Activated CD4-positive, alpha-beta T cell treated with anti-CD3 and anti-CD28 coated beads, Interleukin-2, amount 50 U/mL, for 24 hours (primary cell): ENCODE data around the gene KRTAP13-3.

ENCODE experiments used
- DNase-seq, 2 donors: peaks; one replicate each; pipeline ENCODE4 v3.0.0-alpha.2; 2020; ENCODE audit warnings: low read depth in 1 of 2, low spot score in 1 of 2

Gene KRTAP13-3, protein sequence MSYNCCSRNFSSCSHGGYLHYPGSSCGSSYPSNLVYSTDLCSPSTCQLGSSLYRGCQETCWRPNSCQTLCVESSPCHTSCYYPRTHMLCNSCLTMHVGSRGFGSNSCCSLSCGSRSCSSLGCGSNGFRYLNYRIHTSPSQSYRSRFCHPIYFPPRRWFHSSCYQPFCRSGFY

GRCh38 chr21:30425826-30426225, at the start of gene KRTAP13-3:
Gene KRTAP13-3 (minus strand): TSS chr21:30425926. CDS start chr21:30425912, 14 bp downstream.
- DNase-seq: no peak

- DNase-seq: no peak
Measured at GRCh38 chr21:30468900-30469714, 43.4 kb upstream of the KRTAP13-3 start.

DNA sequence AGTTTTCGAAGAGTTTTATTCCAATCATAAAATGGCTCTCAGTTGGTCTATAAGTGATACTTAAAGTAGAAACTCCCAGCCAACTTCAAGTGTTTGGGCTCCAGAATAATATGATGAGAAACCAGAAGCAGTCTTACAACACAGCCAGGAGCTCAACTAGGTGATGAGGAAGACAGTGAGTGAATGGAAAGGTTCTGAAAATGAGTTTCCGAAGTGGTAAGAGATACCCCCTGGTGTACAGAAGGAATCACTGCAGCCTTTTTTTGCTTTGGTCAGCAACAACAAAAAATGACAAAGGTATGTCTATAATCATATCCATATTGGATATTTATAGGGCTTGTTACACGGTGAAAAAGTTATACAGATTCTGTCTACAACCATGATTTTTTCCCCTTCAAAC, 38.0 kb upstream of the KRTAP13-3 start:
- no peak for DNase-seq

- DNase-seq: no peak
Measured at GRCh38 chr21:30448514-30448913, 22.8 kb upstream of the KRTAP13-3 start.

DNA sequence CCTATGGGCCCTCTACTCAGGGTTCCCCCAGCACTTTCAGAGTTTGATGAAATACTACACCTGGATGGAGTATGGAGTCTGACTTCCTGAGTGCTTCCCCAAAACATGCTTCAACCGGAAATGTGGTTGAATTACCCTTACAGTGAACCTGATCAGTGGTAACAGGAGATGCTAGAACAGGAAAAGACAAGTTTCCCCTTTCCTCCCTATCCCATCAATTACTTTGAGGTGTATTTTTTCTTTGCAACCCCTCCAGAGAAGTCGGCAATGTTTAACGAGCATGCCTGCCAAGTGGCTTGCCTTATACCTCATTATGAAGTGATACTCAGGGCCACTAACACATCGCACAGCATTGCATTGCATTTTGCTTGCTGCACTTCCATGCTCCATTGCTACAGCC, 21.3 kb upstream of the KRTAP13-3 start:
- no peak for DNase-seq

DNA sequence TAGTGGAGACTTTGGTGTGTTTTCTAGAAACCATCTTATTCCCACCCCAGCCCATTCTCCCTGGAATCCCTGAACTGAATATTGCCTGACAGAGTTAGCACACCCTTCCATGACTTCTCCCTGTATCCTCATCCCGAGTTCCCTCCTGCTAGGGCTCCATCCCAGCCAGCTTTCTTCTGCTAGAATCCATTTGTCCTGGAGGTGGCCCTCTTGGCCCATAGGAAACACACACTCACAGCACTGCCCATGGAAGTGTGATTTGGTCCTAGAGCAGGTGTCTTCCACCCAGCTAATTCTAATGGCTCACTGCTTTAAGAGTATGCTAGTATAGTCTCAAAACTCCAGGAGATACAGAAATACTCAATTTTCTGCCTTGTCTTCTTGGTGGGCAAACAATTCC, 18.5 kb upstream of the KRTAP13-3 start:
- DNase-seq: no peak

DNA sequence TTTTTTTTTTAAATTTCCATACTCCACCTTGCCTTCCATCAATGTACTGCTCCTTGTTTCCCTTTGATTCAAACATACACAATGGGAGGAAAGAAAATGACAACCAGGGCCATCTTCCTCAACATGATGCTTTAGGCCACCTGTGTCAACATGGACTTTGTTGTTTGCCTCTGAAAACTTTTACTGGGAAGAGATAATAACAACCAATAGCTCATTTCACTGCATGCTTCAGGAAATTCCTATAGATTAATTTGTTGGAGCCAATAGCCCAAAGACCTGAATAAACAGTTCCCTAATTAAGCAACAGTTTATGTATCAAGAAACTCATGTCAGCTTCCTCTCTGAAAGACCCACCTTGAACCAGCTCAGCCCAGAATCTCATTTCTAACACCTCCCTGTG, 17.5 kb upstream of the KRTAP13-3 start:
- no peak for DNase-seq

GRCh38 chr21:30439975-30440374, 14.2 kb upstream of the KRTAP13-3 start, which contains the start of gene KRTAP15-1:
Gene KRTAP15-1 (plus strand): TSS chr21:30440275. CDS start chr21:30440328, 53 bp downstream.
- no peak for DNase-seq

DNA sequence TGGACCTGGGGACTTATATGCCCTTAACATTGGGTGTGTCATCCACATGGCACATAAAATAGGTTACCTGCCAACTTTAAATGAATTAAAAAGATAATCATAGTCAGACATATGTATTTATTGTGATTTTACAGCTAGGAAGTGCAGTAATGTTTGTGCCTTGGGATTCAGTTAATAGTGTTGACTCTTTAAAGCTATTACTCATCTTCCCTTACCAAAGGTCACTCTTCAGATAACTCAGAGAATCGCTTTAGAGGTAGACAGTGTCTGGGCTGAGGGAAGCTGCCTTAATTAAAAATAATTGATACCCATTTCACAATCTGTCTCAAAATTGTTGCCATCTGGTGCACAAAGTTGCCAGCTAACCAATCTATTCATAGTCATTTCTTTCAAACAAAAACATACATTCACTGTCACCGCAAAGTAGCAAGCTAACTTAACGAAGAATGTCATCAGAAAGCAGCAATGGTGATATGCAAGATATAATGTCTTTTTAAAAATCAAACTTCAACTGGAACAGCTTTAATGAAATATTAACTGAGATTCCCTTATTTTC, 11.4 kb upstream of the KRTAP13-3 start:
- DNase-seq: no peak

DNA sequence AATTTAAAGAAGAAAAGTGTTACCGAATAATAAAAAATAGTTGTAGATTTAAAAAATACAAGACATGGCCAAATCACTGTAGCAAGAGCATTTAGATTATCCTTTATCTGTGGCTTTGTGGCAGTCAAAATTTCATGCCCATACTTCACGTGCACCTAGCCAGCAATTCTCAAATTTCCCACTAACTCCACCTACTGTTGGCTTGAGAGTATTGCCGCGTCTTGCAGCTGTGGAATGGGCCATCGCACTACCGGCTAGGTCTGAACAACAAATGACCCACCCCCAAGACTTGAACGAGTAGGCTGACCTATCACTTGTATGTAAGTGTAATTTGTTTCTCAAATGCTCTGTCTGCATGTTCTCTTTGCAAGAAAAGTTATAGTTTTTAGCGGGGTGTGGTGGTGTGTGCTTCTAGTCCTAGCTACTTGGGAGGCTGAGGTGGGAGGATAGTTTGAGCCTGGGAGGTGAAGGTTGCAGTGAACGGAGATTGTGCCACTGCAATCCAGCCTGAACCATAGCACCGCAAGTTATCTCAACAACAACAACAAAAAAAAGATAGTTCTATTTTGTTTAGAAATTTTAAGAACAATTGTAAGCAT, 8.4 kb upstream of the KRTAP13-3 start:
- no peak for DNase-seq

DNA sequence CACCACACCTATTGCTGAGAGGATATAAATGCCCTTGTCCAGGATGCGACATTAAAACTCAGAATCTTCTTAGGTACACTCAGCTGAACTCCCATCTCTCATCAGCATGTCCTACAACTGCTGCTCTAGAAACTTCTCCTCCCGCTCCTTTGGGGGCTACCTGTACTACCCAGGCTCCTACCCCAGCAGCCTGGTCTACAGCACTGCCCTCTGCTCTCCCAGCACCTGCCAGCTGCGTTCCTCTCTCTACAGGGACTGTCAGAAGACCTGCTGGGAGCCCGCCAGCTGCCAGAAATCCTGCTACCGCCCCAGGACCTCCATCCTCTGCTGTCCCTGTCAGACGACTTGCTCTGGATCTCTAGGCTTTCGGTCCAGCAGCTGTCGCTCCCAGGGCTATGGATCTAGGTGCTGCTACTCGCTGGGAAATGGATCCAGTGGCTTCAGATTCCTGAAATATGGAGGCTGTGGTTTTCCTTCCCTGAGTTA, 4.5 kb upstream of the KRTAP13-3 start, which contains the start of gene KRTAP13-4:
TSS of gene KRTAP13-4 (plus strand) at position 51 of the 486 bp plus-strand sequence. CDS start at position 107, 56 bp downstream.
- no peak for DNase-seq

DNA sequence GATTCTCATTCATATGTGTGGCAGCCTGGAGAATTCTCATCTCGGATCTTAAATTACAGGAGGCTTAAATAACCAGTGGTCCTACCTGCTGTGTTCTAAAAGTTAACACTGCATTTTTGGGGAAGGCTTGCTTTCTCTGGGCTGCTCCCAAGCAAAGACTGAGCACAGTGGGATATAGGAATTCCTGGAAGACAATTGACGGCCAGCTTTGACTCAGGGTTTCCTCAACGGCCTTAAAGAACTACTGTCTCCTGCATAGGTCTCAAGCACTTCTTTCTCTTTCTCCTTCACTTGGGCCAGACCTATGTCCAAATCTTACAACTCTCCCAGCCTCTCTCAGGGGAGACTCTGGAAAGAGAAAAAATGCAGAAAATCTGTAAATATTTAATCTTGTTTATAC, 1.0 kb upstream of the KRTAP13-3 start:
- no peak for DNase-seq

DNA sequence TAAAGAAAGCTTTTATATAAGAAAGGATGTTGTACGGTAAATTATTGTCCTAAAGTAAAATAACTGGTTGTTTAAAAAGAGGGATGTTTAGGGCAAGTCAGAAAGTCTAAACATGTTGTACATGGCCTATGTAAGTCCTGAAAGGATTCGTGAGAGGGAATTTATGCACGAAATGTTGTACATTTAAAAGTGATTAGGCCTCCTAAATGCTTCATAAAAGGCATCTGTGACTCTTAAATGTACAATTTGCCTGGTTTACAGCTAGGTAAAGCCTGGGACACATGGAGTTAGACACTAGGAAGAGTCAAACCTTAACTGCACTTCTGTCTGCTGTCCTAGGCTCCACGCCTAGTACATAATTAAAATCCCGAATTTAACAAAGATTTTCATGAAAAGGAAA, 9.7 kb downstream of the KRTAP13-3 start:
- DNase-seq: no peak

- DNase-seq: no peak
Measured at GRCh38 chr21:30408782-30409494, 16.8 kb downstream of the KRTAP13-3 start.

DNA sequence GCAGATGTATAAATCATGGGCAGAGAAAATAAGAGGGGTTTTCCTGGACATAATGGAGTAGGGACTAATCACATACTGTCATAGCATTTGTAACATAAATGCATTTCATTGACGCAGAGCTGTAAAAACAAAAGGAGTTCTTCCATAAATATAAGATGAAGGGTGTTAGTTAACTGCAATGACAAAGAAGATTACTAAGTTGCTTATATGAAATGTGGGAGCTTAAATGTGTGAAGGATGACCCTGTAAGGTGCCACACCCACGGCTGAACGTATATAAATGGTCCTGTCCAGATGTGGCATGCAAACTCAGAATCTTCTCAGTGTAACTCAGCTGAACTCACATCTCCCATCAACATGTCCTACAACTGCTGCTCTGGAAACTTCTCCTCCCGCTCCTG, 30.0 kb downstream of the KRTAP13-3 start, which contains the start of gene KRTAP13-1:
TSS of gene KRTAP13-1 (plus strand) at position 301 of the 400 bp plus-strand sequence. CDS start at position 357, 56 bp downstream.
- no peak for DNase-seq

DNA sequence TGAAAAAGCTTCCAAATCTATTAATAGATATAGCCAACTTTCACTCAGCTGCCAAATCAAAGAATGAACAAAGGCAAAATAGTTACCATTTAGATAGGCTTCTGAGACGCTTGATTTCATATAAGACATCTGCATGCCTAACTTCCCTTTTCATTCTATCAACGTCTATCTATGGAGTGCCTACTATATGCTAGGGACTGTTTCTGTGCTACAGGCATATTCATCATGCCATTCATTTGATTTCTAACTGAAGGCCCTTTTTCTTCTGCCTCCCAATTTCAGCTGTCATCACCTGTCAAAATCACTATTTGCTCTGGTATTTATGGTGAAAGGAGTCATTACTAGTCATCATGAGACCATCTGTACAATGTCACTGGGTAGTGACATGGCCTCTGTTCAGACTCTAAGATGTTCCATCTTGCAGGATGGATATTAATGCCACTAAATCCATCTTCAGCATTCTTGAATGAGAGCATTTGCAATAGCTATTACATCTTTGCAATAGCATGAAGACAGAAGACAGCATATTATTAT, 34.2 kb downstream of the KRTAP13-3 start:
- DNase-seq: no peak

- no peak for DNase-seq
Measured at GRCh38 chr21:30382201-30382600, 43.5 kb downstream of the KRTAP13-3 start.
